PC-3 (cell line): ENCODE results near the gene PLA2G2F. TPM values are rescaled to one million over a fixed set of nuclear protein-coding genes. Genes with fewer than 3 reads are reported as not detected.

Experiments
- ATAC-seq: fragments of 200-7000 bp; cut with Tn5 transposase; 2 replicates; pipeline ENCODE4 v1.9.1; 2020; ENCODE audit warnings: mild to moderate bottlenecking, moderate library complexity
- BruUV-seq: library from RNA; stranded (reverse); fragments of 400-500 nt; replicated peaks from 2 replicates; lab custom pipeline; 2021; lab: Mats Ljungman, UMichigan
- CTCF ChIA-PET: fragments of 300-600 bp; sonication (Branson Sonifier 250); formaldehyde crosslinking; loops from one replicate; lab custom pipeline; 2022; ENCODE audit warnings: antibody characterized with exemption; lab: Charles Lee
- POLR2A ChIA-PET: fragments of 300-600 bp; sonication (Branson Sonifier 250); formaldehyde crosslinking; loops from one replicate; lab custom pipeline; 2022; ENCODE audit warnings: antibody characterized with exemption; ENCODE audit not compliant: unreplicated experiment; lab: Charles Lee
- DNase-seq: peaks from one replicate; pipeline ENCODE4 v3.0.0-alpha.2; 2015
- H2AFZ ChIP-seq: fragments of 300-600 bp; sonication (generic); 2 replicates; pipeline ENCODE4 v1.6.0; 2016; ENCODE audit warnings: antibody characterized with exemption, low read length
- H3F3A ChIP-seq: fragments of 300-600 bp; sonication (generic); one replicate; pipeline ENCODE4 v1.6.0; 2017; ENCODE audit warnings: antibody characterized with exemption, low read length, control low read depth, mild to moderate bottlenecking; ENCODE audit not compliant: unreplicated experiment
- H3K27ac ChIP-seq: fragments of 300-600 bp; sonication (generic); 2 replicates; pipeline ENCODE4 v1.5.1; 2016; ENCODE audit warnings: mild to moderate bottlenecking, low read length
- H3K27me3 ChIP-seq: fragments of 300-600 bp; sonication (generic); 2 replicates; pipeline ENCODE4 v1.6.1; 2016; ENCODE audit warnings: low read length, mixed read lengths
- H3K36me3 ChIP-seq: fragments of 300-600 bp; sonication (generic); 2 replicates; pipeline ENCODE4 v1.6.1; 2016; ENCODE audit warnings: low read depth, mixed run types, low read length, mixed read lengths
- H3K4me1 ChIP-seq: fragments of 300-600 bp; sonication (generic); 2 replicates; pipeline ENCODE4 v1.5.1; 2016; ENCODE audit warnings: low read length; ENCODE audit not compliant: insufficient read depth
- H3K4me2 ChIP-seq: fragments of 300-600 bp; sonication (generic); 2 replicates; pipeline ENCODE4 v1.6.0; 2016; ENCODE audit warnings: low read length
- H3K4me3 ChIP-seq: fragments of 300-600 bp; sonication (generic); 2 replicates; pipeline ENCODE4 v1.5.1; 2016; ENCODE audit warnings: mild to moderate bottlenecking, low read length, mixed read lengths
- H3K79me2 ChIP-seq: fragments of 300-600 bp; sonication (generic); 2 replicates; pipeline ENCODE4 v1.6.1; 2017; ENCODE audit warnings: low read length, mixed read lengths
- H3K9ac ChIP-seq: fragments of 300-600 bp; sonication (generic); 2 replicates; pipeline ENCODE4 v1.6.0; 2016; ENCODE audit warnings: mild to moderate bottlenecking, low read length
- H3K9me2 ChIP-seq: fragments of 300-600 bp; sonication (generic); replicated peaks from 2 replicates; pipeline ENCODE4 v1.6.1; 2016; ENCODE audit warnings: mixed run types, low read length, mixed read lengths
- H3K9me3 ChIP-seq: fragments of 300-600 bp; sonication (generic); 2 replicates; pipeline ENCODE4 v1.6.1; 2016; ENCODE audit warnings: low read length, mixed read lengths
- H4K20me1 ChIP-seq: fragments of 300-600 bp; sonication (generic); 2 replicates; pipeline ENCODE4 v1.6.1; 2016; ENCODE audit warnings: low read length, mixed read lengths
- CTCF ChIP-seq: fragments of 300-600 bp; sonication (generic); conservative IDR thresholded peaks from 2 replicates; pipeline ENCODE4 v1.5.1; 2017; ENCODE audit warnings: antibody characterized with exemption, low read depth, mild to moderate bottlenecking, low read length
- EZH2 ChIP-seq: fragments of 300-600 bp; sonication (generic); IDR thresholded peaks from one replicate; pipeline ENCODE4 v1.6.1; 2017; ENCODE audit warnings: antibody characterized with exemption, mild to moderate bottlenecking, low read length; ENCODE audit not compliant: unreplicated experiment
- EZH2phosphoT487 ChIP-seq: fragments of 300-600 bp; sonication (generic); IDR thresholded peaks from 2 replicates; pipeline ENCODE4 v1.6.1; 2018; ENCODE audit warnings: mild to moderate bottlenecking, antibody characterized with exemption, low read length, borderline replicate concordance
- intact Hi-C: fragments of 100-400 bp; cut with micrococcal nuclease; formaldehyde crosslinking; loops from 2 replicates; pipeline ENCODE4 v1.9.0; 2023
- total RNA-seq: library from RNA; depleted of rRNA; stranded (reverse); fragments of >200 nt; gene quantifications from 2 replicates; pipeline ENCODE4 v1.2.3, GENCODE V29; 2014

PLA2G2F gene
- total RNA-seq, 1 experiment from 2014 or later: 0.18 TPM

- no peak for DNase-seq
- BruUV-seq: no TSS peak
- Histone ChIP-seq H3K27ac (no peak overlapping the region), H3K4me1 (no peaks in the 10 kb centered on the region), H3K9me2 (no peaks in the 10 kb centered on the region), H3K4me3 (no peak overlapping the region), H3K79me2 (no peaks in the 10 kb centered on the region), H3K27me3 (peaks cover 15% of the 10 kb centered on the region; the same call in 1 of the 2 replicates), H3K9ac (no peak overlapping the region), H3F3A (no peaks in the 10 kb centered on the region), H3K9me3 (no peaks in the 10 kb centered on the region), H3K36me3 (no peaks in the 10 kb centered on the region), H2AFZ (no peak overlapping the region), H3K4me2 (no peak overlapping the region), H4K20me1 (no peaks in the 10 kb centered on the region)
- ChIA-PET POLR2A (no interaction called here), CTCF (no interaction called here)
- no peak for ATAC-seq
- TF ChIP-seq EZH2 (no peak), EZH2phosphoT487 (no peak), CTCF (no peak)
- intact Hi-C loops: no loop called here
Observed at GRCh38 chr1:20093940-20094391, 45.2 kb upstream of the PLA2G2F start.

GRCh38 chr1:20095564-20096434 lies 43.3 kb upstream of the PLA2G2F start:
- H3K9ac ChIP-seq: no peak overlapping the region
- DNase-seq: no peak
- BruUV-seq: no TSS peak
- H3K4me1 ChIP-seq: no peaks in the 10 kb centered on the region
- no peak for TF ChIP-seq EZH2
- no peak for TF ChIP-seq CTCF
- no peak for TF ChIP-seq EZH2phosphoT487
- no peak overlapping the region for H2AFZ ChIP-seq
- intact Hi-C loops: no loop called here
- H3K79me2 ChIP-seq: no peaks in the 10 kb centered on the region
- no peak for ATAC-seq
- peaks cover 15% of the 10 kb centered on the region; the same call in 1 of the 2 replicates for H3K27me3 ChIP-seq
- CTCF ChIA-PET: interaction anchor here (1.0 kb wide), 1 partner anchor 121 kb away, joined by 3 read pairs; no protein-coding TSS in a partner anchor
- H3K4me3 ChIP-seq: no peak overlapping the region
- H3K9me2 ChIP-seq: no peaks in the 10 kb centered on the region
- H3K9me3 ChIP-seq: no peaks in the 10 kb centered on the region
- H3F3A ChIP-seq: no peaks in the 10 kb centered on the region
- H3K27ac ChIP-seq: no peak overlapping the region
- POLR2A ChIA-PET: no interaction called here
- no peaks in the 10 kb centered on the region for H4K20me1 ChIP-seq
- no peaks in the 10 kb centered on the region for H3K36me3 ChIP-seq
- no peak overlapping the region for H3K4me2 ChIP-seq
